HG02885 (cell line): ENCODE data around the gene FAM53A.

Experiments
- ATAC-seq: cut with Tn5 transposase; IDR thresholded peaks from one replicate; pipeline ENCODE4 v1.9.1; 2021; ENCODE audit warnings: mild to moderate bottlenecking; ENCODE audit not compliant: unreplicated experiment, poor library complexity

The FAM53A gene

DNA sequence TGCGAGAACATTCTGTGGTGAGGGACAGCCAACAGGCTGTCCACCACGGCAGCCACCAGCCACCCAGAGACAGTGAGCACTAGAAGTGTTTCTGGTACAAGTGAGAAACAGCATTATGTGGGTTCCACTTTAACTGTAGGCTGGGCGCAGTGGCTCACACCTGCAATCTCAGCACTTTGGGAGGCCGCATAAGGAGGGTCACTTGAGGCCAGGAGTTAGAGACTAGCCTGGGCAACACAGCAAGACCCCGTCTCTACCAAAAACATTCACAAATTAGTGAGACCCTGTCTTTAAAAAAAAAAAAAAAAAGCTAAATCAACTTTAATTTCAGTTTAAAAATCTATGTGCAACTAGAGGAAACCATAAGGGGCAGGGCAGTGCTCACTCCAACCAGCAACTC, 20.6 kb downstream of the FAM53A start:
- ATAC-seq = no peak

- ATAC-seq = no peak
These were observed 22.4 kb downstream of the FAM53A start for GRCh38 chr4:1661695-1662094.

DNA sequence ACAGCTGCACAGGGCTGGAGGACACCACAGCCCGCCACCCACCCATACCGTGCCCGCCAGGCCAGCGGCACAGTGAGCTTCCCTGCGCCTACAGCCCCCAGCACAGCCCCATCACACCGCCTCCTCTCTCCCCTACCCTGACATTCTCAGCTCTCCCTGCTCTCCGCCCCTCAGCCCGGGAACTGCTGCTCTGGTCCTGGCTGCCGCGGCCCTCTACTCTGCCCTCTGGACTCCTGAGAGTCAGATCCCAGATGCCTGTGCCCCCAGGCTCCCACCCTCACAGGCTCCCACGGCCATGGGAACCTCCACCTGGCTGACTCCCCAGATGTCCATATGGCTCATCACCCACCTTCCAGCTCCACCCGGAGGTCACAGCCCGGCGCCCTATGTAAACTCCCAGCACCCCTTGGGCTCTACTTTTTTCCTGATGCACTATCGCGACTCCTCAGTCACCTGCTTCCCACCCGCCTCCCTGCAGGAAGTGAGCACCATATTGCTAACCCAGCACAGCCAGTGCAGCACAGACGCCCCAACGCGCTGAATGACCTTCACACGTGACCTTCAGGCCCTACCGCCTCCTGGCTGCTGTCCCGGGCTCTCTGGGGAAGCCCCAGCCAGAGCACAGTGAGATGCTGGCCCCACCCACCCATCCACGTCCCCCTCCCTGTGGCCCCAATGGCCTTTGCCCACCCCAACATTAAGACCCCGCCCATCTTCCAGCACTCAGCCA, 23.0 kb downstream of the FAM53A start:
- no peak for ATAC-seq

- no peak for ATAC-seq
These were observed 24.7 kb downstream of the FAM53A start for GRCh38 chr4:1659104-1660043.

DNA sequence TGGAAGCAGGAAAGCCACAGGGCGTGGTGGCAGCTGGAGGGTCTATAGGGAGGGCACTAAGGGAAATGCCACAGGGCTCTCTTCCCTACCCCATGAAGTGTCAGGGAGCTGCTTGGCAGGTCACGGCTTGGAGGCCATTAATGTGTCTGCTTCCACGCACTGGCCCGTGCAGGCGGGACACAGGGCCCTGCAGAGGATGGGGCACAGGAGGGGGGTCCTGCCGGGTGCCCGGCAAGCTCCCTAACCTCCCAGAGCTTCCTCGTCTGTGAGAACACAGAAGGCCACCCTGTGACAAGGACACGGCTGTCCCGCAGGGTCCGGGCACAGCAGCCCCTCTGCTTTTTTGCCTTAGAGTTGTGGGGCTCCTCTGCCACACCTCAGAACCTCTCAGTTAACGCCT, 25.5 kb downstream of the FAM53A start:
- no peak for ATAC-seq

DNA sequence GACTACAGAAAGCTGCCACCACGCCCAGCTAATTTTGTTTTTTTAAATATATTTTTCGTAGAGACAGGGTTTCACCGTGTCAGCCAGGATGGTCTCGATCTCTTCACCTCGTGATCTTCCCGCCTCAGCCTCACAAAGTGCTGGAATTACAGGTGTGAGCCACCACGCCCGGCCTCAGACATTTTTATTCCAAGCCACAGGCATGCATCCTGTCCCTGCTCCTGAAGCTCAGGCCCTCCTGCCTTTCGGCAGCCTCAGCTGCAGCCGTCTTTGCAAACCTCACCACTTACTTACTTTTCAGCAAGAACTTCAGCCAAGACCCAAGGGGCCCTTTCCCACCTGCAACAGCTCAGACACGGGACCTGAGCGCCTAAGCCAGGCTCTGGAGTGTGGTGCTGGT, 26.0 kb downstream of the FAM53A start:
- no peak for ATAC-seq

DNA sequence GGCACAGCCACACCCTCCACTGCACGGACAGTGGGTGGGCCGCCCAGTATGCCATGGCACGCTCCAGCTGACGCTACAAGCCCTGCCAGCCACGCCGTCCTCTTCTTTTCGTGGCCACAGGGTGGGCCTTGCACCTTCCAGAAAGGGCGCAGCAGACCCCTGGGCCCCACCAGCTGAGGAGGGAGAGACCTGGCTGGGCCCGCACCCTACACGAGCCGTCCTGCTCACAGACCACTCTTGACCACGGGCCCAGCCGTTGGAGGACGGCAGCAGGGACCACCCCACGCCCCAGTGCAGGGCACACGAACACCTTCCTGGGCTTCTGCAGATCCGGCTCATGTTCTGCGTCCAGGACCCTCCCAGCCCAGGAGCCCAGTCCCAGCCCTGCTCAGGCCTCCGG, 27.1 kb downstream of the FAM53A start:
- no peak for ATAC-seq

- no peak for ATAC-seq
These were observed 28.0 kb downstream of the FAM53A start for GRCh38 chr4:1656132-1656531.

GRCh38 chr4:1655676-1656075, 28.4 kb downstream of the FAM53A start:
- no peak for ATAC-seq

- no peak for ATAC-seq
These were observed 29.0 kb downstream of the FAM53A start for GRCh38 chr4:1655081-1655480.

DNA sequence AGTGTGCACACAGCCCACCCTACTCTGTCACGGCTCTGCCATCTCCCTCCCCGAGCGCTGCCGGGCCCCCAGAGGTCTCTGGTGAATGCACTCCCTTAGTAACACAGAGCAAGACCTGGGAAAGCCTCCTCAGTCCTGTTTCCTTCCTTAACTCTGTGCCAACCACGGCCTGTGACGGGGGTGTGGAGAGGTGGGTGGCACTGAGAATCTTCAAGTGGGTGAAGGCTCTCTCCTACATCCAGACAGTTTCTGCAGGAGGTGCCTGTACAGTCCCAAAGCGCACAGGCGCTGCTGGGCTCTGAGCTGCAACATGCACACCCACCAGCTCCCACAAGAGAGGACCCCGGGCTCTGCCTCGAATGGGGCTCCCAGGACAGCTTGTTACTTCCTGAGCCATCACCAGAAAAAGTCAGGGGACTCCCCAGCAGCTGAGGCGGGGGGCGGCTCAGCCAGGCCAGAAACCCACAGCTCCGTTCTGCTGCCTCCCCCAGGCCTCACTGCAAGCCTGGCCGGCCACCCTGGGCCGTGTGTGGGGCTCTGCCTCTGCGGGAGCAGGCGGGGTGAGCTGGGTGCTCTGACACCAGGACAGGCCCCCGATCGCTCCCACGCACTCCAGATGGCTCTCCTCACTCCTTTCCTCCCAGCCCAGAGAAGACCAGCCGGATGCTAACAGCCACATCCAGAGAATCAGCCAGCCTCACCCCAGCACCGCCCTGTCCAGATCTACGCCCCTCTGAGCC, 29.7 kb downstream of the FAM53A start:
- no peak for ATAC-seq

GRCh38 chr4:1653776-1654175, 30.3 kb downstream of the FAM53A start:
- ATAC-seq = no peak

DNA sequence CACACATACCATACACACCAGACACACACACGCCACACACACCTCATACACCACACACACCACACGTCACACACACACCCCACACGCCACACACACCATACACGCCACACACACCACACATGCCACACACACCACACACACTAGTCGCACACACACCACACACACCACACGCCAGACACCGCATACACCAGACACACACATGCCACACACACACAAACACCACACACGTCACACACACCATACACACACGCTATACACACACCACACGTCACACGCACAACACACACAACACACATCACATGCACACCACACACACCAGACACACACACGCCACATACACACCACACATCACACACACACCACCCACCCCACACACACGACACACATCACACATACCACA, 32.0 kb downstream of the FAM53A start:
- ATAC-seq = no peak

DNA sequence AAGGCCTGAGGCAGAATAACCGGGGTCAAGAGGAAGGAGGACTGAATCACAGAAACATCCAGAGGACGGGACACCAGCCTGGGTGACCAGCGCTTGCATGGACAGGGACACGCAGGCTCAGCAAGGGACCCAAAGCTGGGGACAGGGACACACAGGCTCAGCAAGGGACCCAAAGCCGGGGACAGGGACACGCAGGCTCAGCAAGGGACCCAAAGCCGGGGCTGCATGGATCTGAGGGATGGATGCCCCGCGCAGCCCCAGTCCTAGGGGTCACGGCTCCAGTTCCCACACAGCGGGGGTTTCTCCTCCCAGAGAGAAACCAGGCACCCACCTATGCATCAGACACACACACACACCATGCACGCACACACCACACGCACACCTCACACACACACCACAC, 32.5 kb downstream of the FAM53A start:
- no peak for ATAC-seq

- no peak for ATAC-seq
These were observed 35.2 kb downstream of the FAM53A start for GRCh38 chr4:1648962-1649361.

DNA sequence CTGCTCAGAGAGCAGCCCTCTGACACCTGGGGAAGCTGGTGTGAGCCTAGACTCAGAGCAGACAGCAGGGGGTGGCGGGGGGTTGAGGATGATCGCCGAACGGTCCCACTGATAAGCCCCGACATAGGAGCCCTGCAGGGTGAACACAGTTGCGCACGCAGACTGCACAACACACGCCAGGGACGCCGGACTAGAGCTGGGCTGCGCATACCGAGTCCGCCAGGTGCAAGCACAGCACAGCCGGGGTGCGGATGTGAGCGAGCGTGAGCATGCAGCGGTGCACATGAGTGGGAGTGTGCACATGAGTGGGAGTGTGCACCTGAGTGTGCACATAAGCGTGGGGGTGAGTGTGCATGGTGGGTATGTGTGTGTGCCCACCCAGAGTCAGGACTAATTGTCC, 36.7 kb downstream of the FAM53A start:
- no peak for ATAC-seq

DNA sequence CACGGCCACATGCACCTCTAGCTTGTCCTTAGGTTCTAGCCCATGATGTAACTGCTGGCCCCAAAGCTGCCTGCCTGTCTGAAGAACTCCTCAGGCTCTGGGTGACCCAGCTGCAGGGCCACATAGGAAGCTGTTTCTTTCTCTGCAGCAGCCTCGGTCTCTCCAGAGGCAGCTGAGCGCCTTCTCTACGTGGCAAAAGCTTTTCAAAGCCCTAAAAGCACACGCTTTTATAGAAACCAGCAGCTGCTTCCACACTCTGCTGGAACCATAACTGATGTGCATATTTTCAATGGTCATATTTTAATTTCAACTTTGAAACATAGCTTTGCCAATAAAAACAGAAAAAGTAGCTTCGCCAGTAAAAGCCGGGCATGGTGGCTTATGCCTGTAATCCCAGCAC, 37.4 kb downstream of the FAM53A start:
- ATAC-seq = no peak

- ATAC-seq = no peak
These were observed 39.0 kb downstream of the FAM53A start for GRCh38 chr4:1644891-1645657.

DNA sequence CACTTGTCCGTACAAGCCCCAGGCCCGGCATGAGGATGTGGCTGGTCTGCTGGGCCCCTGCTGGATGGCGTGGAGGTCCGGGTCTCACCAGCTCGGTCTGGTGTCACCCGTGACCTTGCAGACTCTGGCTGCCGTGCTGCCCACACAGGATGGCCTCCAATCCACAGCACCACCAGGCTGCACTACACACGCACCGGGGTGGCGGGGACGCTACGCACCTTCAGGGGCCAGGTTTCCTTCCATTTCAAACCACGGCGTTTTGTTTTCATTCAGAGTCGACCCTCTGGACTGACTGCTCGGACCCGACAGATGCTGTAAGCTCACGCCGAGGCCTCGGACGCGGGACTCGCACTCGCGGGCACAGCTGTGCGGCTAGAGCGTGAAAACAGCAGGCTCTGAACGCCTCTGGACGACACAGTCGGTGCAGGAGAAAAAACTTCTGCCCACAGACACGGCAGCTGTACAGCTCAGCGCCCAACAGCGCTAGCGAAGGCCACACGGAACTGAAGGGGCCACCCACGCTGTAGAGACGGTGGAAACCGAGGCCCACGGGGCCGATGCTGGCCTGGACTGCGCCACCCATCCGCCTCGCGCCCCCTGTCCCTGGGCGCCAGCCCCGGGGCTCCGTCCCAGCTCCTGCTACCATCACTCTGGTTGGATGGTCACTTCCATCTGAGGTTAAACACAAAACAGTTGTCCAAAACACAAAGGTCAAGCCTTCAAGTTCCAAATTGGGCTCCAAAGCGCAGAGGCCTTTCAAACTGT, 40.0 kb downstream of the FAM53A start:
- no peak for ATAC-seq
